HepG2 (cell line): ENCODE results near the gene SUPT6H. TPM values are rescaled to one million over a fixed set of nuclear protein-coding genes. Genes with fewer than 3 reads are reported as not detected.

Experiments
- ARNT ChIP-seq: fragments of 450-650 bp; IDR thresholded peaks from 2 replicates; pipeline ENCODE4 v1.6.1; 2017
- ATF7-NPFF ChIP-seq: sonication (generic); formaldehyde crosslinking; IDR thresholded peaks from 2 replicates; pipeline ENCODE4 v1.8.1; 2023; ENCODE audit warnings: mild to moderate bottlenecking, low read depth, missing genetic modification reagents, moderate library complexity
- CBFB ChIP-seq: sonication (generic); formaldehyde crosslinking; IDR thresholded peaks from 2 replicates; pipeline ENCODE4 v1.4.0; 2020; ENCODE audit warnings: missing genetic modification reagents
- ELF1 ChIP-seq: sonication (generic); formaldehyde crosslinking; IDR thresholded peaks from 2 replicates; pipeline ENCODE4 v1.4.0; 2020; ENCODE audit warnings: missing genetic modification reagents
- ELF4 ChIP-seq: sonication (generic); formaldehyde crosslinking; IDR thresholded peaks from 2 replicates; pipeline ENCODE4 v1.5.0; 2020; ENCODE audit warnings: missing genetic modification reagents, mild to moderate bottlenecking, moderate library complexity, borderline replicate concordance
- FOXC1 ChIP-seq: sonication (generic); formaldehyde crosslinking; IDR thresholded peaks from 2 replicates; pipeline ENCODE4 v1.8.0; 2022; ENCODE audit warnings: mild to moderate bottlenecking, missing genetic modification reagents, borderline replicate concordance
- GABPA ChIP-seq, 2 experiments: IDR thresholded peaks; 2 replicates each; pipeline ENCODE4 v1.6.1; 2011 to 2016; ENCODE audit warnings: low read depth in 2 of 2, low read length in 1 of 2, missing biosample characterization in 1 of 2, missing genetic modification characterization in 1 of 2
- HOXA7 ChIP-seq: sonication (generic); formaldehyde crosslinking; IDR thresholded peaks from 2 replicates; pipeline ENCODE4 v1.8.1; 2022; ENCODE audit warnings: mild to moderate bottlenecking, missing genetic modification reagents, moderate library complexity
- ISX ChIP-seq: sonication (generic); formaldehyde crosslinking; conservative IDR thresholded peaks from 2 replicates; pipeline ENCODE4 v1.5.0; 2020; ENCODE audit warnings: missing genetic modification reagents
- MXD4 ChIP-seq: IDR thresholded peaks from 2 replicates; pipeline ENCODE4 v1.6.1; 2016; ENCODE audit warnings: mild to moderate bottlenecking, missing biosample characterization, missing genetic modification reagents
- NCOA5 ChIP-seq: sonication (generic); formaldehyde crosslinking; IDR thresholded peaks from 2 replicates; pipeline ENCODE4 v1.4.0; 2020; ENCODE audit warnings: missing genetic modification reagents
- PRPF4 ChIP-seq: fragments of 200-400 bp; formaldehyde crosslinking; IDR thresholded peaks from 2 replicates; pipeline ENCODE4 v1.6.1; 2016; ENCODE audit warnings: low read length, low read depth; ENCODE audit not compliant: poor library complexity, severe bottlenecking
- RFX1 ChIP-seq: fragments of 450-650 bp; IDR thresholded peaks from 2 replicates; pipeline ENCODE4 v1.6.1; 2017
- RFXAP ChIP-seq: sonication (generic); formaldehyde crosslinking; IDR thresholded peaks from 2 replicates; pipeline ENCODE4 v1.4.0; 2020; ENCODE audit warnings: missing genetic modification reagents, borderline replicate concordance
- SUZ12 ChIP-seq: fragments of 150-350 bp; IDR thresholded peaks from 2 replicates; pipeline ENCODE4 v1.6.1; 2014; ENCODE audit warnings: low read depth, low read length
- ZC3H4 ChIP-seq: sonication (generic); formaldehyde crosslinking; IDR thresholded peaks from 2 replicates; pipeline ENCODE4 v1.4.0; 2020; ENCODE audit warnings: missing genetic modification reagents, borderline replicate concordance
- ZNF589 ChIP-seq: sonication (generic); formaldehyde crosslinking; conservative IDR thresholded peaks from 2 replicates; pipeline ENCODE4 v1.8.0; 2022; ENCODE audit warnings: mild to moderate bottlenecking, moderate library complexity, missing genetic modification reagents
- polyA plus RNA-seq, 8 experiments: library from polyadenylated mRNA; depleted of rRNA in 3 of 8; stranded (reverse) in 7 of 8; unstranded in 1 of 8; fragments of >200 nt; fragmentation: Illumina TruSeq in 4 of 8; extraction: Trizol in 4 of 8; gene quantifications; 2 replicates each; pipeline versions ENCODE4 v1.2.1 to v1.2.3, GENCODE V29; 2011 to 2016; ENCODE audit warnings: low read depth in 4 of 8, missing spikeins in 1 of 8, mixed read lengths in 1 of 8; ENCODE audit not compliant: insufficient read depth in 1 of 8
- total RNA-seq, 5 experiments: library from RNA; depleted of rRNA; stranded (reverse); fragments of >200 nt; fragmentation: Illumina TruSeq; extraction: Trizol; gene quantifications; 2 replicates each; pipeline ENCODE4 v1.2.3, GENCODE V29; 2016; ENCODE audit warnings: low read depth in 1 of 5
- TF ChIP-seq, protein P1 (sequence below): sonication (generic); formaldehyde crosslinking; IDR thresholded peaks from 2 replicates; pipeline ENCODE4 v1.5.1; 2020; ENCODE audit warnings: mild to moderate bottlenecking, missing genetic modification reagents, moderate library complexity
- TF ChIP-seq, protein P2 (sequence below): sonication (generic); formaldehyde crosslinking; IDR thresholded peaks from 2 replicates; pipeline ENCODE4 v1.4.0; 2020; ENCODE audit warnings: missing genetic modification reagents, mild to moderate bottlenecking, borderline replicate concordance
- TF ChIP-seq, protein P3 (sequence below): sonication (generic); formaldehyde crosslinking; IDR thresholded peaks from 2 replicates; pipeline ENCODE4 v1.4.0; 2020; ENCODE audit warnings: low read depth, missing genetic modification reagents
- TF ChIP-seq, protein P4 (sequence below): IDR thresholded peaks from 2 replicates; pipeline ENCODE4 v1.6.1; 2012; ENCODE audit warnings: inconsistent platforms

Gene SUPT6H
- total and polyA plus RNA-seq, 2 of the 13 experiments (the other 11 are each of a cell fraction or from before 2014, with no cell fraction given): 32.7 to 39.9 TPM

DNA sequence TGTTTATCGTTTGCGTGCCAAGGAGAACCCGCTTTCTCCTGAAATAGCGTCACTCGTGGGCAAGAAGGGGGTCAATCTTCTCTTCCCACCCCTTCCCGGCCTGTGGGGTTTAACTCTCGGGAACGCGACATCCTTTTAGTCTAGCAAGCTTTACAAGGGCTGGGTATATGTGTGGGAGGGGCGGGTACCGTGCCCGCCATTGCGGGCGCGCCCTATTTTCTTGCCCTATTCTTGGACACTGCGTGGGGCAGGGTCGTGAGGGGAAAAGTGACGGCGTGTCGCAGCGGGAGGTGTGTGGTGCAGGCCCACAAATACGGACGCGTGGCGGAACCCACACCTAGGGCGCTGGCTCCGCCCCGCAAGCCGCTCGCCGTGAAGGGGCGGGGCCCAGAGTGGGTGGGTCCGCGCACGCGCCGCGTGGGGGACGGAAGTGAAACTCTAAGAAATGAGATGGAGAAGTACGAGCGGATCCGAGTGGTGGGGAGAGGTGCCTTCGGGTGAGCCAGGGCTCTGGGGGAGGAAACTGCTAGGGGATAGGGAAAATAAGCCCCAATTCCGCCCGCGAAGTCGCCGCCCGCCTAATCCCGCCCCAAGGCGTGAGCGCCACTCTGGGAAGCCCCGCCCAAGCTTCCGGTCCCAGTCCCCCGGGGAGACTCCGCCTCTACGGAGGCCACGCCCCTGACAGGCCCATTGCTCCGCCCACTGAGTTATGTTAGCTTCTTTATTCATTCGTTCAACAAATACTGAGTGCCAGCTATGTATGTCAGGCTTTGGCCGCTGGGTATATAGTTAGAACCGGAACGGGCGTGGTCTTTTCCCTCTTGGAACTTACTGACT is 66.6 kb downstream of the SUPT6H start, which contains the start of gene NEK8 (continued):
- TF ChIP-seq RFX1 (no peak), NCOA5 (CRISPR knock-in tag) (no peak), ZC3H4 (CRISPR knock-in tag) (no peak), PRPF4 (no peak), SUZ12 (no peak), ARNT (no peak), HOXA7 (CRISPR knock-in tag) (no peak), CBFB (CRISPR knock-in tag) (no peak), ELF1 (CRISPR knock-in tag) (peak; percentile 57), GABPA (IDR thresholded peaks at IDR 0.05; ENCODE audit: low read depth, low read length) (peak; percentile 50), GABPA (CRISPR knock-in tag; IDR thresholded peaks at IDR 0.05; ENCODE audit: low read depth) (peak; percentile 84), MXD4 (CRISPR knock-in tag) (no peak; the same call in 1 of the 2 replicates), ZNF589 (CRISPR knock-in tag) (no peak), ATF7-NPFF (CRISPR knock-in tag) (peak; percentile 54; the same call in 1 of the 2 replicates), RFXAP (CRISPR knock-in tag) (no peak), ELF4 (CRISPR knock-in tag) (peak; percentile 89), FOXC1 (CRISPR knock-in tag) (peak; percentile 40; the same call in 1 of the 2 replicates), ISX (CRISPR knock-in tag) (no peak)
- TF ChIP-seq, protein P1, sequence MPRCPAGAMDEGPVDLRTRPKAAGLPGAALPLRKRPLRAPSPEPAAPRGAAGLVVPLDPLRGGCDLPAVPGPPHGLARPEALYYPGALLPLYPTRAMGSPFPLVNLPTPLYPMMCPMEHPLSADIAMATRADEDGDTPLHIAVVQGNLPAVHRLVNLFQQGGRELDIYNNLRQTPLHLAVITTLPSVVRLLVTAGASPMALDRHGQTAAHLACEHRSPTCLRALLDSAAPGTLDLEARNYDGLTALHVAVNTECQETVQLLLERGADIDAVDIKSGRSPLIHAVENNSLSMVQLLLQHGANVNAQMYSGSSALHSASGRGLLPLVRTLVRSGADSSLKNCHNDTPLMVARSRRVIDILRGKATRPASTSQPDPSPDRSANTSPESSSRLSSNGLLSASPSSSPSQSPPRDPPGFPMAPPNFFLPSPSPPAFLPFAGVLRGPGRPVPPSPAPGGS: peak; percentile 67
- TF ChIP-seq, protein P2, sequence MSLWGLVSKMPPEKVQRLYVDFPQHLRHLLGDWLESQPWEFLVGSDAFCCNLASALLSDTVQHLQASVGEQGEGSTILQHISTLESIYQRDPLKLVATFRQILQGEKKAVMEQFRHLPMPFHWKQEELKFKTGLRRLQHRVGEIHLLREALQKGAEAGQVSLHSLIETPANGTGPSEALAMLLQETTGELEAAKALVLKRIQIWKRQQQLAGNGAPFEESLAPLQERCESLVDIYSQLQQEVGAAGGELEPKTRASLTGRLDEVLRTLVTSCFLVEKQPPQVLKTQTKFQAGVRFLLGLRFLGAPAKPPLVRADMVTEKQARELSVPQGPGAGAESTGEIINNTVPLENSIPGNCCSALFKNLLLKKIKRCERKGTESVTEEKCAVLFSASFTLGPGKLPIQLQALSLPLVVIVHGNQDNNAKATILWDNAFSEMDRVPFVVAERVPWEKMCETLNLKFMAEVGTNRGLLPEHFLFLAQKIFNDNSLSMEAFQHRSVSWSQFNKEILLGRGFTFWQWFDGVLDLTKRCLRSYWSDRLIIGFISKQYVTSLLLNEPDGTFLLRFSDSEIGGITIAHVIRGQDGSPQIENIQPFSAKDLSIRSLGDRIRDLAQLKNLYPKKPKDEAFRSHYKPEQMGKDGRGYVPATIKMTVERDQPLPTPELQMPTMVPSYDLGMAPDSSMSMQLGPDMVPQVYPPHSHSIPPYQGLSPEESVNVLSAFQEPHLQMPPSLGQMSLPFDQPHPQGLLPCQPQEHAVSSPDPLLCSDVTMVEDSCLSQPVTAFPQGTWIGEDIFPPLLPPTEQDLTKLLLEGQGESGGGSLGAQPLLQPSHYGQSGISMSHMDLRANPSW (CRISPR knock-in tag): no peak
- TF ChIP-seq, protein P3, sequence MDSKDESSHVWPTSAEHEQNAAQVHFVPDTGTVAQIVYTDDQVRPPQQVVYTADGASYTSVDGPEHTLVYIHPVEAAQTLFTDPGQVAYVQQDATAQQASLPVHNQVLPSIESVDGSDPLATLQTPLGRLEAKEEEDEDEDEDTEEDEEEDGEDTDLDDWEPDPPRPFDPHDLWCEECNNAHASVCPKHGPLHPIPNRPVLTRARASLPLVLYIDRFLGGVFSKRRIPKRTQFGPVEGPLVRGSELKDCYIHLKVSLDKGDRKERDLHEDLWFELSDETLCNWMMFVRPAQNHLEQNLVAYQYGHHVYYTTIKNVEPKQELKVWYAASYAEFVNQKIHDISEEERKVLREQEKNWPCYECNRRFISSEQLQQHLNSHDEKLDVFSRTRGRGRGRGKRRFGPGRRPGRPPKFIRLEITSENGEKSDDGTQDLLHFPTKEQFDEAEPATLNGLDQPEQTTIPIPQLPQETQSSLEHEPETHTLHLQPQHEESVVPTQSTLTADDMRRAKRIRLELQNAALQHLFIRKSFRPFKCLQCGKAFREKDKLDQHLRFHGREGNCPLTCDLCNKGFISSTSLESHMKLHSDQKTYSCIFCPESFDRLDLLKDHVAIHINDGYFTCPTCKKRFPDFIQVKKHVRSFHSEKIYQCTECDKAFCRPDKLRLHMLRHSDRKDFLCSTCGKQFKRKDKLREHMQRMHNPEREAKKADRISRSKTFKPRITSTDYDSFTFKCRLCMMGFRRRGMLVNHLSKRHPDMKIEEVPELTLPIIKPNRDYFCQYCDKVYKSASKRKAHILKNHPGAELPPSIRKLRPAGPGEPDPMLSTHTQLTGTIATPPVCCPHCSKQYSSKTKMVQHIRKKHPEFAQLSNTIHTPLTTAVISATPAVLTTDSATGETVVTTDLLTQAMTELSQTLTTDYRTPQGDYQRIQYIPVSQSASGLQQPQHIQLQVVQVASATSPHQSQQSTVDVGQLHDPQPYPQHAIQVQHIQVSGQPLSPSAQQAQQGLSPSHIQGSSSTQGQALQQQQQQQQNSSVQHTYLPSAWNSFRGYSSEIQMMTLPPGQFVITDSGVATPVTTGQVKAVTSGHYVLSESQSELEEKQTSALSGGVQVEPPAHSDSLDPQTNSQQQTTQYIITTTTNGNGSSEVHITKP (CRISPR knock-in tag): no peak
- TF ChIP-seq, protein P4, sequence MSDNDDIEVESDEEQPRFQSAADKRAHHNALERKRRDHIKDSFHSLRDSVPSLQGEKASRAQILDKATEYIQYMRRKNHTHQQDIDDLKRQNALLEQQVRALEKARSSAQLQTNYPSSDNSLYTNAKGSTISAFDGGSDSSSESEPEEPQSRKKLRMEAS: peak; percentile 84
